SIG-M5 treated with dmso at 0.1 percent for 504 hours (cell line): Measurements from ENCODE around the gene RFESD.
A peak's percentile ranks its signal among the peaks of the same experiment; 100 is the strongest.
"Not testable (repeated sequence)": the region's sequence is repeated elsewhere in the genome, so short reads cannot be mapped to it uniquely, and the experiment has no call there.

Experiments used
- DNase-seq: peaks from one replicate; lab custom pipeline; 2025; ENCODE audit not compliant: unreplicated experiment; lab: John Stamatoyannopoulos, UW

Gene RFESD

DNA sequence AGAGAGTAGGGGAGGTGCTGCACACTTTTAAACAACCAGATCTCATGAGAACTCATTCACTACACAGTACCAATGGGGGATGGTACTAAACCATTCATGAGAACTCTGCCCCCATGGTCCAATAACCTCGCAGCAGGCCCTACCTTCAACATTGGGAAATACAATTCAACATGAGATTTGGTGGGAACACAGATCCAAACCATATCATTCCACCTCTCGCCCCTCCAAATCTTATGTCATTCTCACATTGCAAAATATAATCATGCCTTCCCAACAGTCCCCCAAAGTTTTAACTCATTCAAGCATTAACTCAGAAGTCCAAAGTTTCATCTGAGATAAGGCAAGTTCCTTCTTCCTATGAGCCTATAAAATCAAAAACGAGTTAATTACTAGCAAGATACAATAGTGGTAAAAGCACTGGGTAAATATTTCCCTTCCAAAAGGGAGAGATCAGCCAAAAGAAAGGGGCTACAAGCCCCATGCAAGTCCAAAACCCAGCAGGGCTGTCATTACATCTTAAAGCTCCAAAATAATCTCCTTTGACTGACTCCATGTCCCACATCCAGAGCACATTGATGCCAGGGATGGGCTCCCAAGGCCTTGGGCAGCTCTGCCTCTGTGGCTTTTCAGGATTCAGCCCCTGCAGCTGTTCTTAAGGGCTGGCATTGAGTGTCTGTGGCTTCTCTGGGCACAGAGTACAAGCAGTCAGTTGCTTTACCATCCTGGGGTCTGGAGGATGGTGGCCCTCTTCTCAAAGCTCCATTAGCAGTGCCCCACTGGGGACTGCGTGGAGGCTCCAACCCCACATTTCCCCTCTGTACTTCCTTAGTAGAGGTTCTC is 18.4 kb upstream of the RFESD start:
- DNase-seq, result no peak

DNA sequence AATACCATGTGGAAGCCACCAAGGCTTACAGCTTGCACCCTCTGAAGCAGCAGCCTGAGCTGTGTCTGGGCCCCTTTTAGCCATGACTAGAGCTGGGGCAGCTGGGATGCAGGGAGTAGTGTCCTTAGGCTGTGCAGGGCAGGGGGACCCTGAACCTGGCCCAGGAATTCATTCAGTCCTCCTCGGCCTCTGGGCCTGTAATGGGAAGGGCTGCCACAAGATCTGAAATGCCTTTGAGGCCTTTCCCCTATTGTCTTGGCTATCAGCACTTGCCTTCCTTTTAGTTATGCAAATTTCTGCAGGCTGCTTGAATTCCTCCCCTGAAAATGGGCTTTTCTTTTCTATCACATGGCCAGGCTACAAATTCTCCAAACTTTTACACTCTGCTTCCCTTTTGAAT is 17.6 kb upstream of the RFESD start:
- no peak for DNase-seq

DNA sequence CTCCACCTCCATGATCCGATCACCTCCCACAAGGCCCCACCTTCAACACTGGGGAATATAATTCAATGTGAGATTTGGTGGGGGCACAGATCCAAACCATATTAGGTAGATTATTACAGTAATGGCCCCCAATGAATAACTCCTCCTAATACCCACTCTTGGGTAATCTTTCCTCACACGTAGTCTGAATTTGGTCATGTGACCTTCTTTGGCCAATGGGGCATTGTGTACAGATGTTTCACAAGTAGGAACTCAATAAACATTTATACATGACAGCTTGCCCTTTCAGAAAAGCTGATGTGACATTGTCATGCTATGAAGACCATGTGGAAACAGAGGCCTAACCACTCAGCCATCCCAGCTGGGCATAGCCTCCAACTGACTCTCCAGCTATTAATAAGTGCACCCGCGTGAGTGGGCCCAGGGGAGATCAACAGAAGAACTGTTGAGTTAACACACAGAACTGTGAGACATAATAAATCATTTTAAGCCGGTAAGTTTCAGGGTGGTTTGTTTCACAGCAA is 16.1 kb upstream of the RFESD start:
- no peak for DNase-seq

DNA sequence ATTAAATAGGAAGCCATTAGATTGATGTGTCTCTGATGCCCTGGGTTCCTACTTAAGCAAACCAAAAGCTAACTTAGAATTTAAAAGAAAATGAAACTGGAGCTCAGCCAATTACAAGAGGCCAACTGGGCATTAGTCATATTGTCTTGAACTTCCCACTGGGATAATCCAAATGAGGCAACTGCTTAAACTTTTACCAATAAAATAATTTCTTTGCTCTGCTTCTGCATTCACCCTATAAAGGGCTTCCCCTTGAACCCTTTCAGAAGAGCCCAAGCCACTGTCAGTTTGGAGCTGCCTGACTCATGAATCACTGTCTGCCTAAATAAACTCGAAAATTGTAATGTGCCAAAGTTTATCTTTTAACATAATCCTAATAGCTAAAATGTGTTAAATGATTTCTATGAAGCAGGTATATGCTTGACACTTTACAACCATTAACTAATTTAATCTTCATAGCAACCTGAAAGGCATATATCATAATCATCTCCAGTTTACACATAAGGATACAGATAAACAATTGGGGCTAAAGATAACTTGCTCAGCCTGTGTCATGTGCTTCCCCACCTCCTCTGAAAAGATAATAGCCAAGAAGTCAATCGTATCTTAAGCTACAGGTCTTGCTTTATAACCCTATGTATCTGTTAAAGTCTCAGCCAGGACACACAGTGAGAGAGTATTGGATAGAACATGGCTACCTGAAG is 15.2 kb upstream of the RFESD start:
- DNase-seq, result no peak

DNA sequence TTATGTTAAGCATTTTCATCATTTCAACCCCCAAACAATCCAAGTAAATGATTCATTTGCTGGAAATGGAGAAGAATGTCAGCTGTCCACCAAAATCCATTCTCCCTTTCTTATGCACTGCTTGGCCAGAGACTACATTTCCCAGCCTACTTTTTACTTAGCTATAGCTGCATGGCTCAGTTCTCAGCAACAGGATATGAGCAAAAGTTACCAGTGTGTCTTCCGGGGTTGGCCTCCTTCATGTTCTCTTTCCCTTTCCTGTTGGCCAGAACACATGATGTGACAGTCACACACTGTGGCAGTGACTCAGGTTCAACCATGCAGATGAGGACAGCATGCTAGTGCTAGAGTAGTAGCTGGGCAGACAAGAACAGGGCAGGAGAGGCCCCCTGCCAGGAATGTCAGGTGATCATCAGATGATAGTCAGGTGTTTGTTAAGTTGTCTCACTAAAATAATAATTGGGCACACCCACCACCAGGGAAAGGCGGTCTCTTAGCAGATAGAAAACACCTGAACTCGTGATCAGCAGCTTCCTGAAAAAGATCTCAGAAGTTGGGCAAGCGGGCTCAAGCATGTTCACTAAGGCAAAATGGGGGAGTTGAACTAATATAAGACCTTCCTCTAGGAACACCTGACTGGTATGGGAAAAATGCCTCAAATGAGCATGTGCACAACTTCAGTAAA is 14.4 kb upstream of the RFESD start:
- DNase-seq, result no peak

DNA sequence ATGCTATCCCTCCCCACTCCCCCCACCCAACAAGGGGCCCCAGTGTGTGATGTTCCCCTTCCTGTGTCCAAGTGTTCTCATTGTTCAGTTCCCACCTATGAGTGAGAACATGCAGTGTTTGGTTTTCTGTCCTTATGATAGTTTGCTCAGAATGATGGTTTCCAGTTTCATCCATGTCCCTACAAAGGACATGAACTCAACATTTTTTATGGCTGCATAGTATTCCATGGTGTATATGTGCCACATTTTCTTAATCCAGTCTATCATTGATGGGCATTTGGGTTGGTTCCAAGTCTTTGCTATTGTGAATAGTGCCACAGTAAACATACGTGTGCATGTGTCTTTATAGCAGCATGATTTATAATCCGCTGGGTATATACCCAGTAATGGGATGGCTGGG is 13.6 kb upstream of the RFESD start:
- DNase-seq, result not testable (repeated sequence)

DNA sequence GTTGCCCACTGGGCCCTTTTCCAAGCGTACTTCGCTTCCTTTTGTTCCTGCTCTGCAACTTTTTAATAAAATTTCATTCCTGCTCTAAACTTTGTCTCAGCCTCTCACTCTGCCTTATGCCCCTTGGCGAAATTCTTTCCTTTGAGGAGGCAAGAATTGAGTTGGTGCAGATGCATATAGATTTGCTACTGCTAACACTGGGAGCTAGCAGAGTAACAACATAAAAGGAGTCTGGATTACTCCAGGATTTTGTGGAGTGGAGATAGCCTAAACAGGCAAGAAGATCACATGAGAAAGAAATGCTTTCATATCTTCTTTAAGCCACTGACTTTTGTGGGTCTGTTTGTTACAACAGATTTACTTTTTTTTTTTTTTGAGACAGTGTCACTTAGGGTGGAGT is 12.9 kb upstream of the RFESD start:
- no peak for DNase-seq

DNA sequence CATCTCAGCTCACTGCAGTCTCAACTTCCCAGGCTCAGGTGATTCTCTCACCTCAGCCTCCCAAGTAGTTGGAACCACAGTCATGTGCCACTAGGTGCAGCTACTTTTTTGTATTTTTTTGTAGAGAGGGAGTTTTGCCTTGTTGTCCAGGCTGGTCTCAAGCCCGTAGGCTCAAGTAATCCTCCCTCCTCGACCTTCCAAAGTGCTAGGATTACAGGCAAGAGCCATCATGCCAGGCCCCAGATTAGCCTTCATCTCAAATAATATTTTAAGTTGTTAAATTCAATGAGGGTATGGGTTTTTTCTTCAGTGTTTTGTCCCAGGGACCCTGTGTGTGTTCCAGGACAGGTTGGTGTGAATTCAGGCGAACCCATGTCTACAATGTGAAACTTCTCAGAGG is 12.5 kb upstream of the RFESD start:
- no peak for DNase-seq

DNA sequence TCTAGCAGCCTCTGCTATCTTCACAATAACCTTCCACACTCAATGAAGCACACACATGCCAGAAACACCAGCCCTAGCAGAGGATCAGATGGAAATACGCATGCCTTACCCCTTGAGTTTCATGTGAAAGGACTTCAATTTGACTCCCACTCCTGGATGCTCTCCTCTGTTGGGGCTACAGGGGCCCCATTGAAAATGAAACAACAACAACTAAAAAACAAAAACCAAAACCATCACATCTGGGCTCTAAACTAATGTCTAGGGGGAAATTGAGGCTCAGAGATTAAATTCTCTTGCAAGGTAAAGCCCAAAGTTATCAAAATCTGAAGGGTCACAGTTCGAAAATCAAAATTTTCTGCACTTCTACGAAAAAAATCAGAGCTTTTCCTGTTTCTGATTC is 7.9 kb upstream of the RFESD start:
- DNase-seq, result no peak

DNA sequence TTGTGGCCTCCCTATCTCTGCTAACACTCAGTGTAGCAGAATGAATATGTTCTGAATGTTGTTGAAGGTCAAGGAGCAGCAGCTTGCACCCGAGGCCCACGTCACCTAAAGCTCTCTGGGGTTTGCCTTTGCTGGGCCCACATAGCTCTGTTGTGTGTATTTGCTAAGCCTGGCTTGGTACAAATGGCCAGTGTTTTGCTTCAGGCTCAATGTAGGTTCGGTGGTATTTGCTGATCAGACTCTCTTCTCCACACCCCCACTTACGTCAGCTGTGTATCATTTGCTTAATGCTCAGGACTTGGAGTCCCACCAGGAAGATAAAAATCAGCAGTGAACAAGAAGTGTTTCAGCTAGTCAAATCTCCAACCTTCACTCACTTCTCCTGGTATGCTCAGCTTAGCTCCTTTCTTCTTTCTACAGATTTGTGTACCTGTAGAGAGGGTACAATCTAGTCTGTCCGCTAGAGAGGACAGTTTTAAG is 4.8 kb upstream of the RFESD start:
- no peak for DNase-seq

DNA sequence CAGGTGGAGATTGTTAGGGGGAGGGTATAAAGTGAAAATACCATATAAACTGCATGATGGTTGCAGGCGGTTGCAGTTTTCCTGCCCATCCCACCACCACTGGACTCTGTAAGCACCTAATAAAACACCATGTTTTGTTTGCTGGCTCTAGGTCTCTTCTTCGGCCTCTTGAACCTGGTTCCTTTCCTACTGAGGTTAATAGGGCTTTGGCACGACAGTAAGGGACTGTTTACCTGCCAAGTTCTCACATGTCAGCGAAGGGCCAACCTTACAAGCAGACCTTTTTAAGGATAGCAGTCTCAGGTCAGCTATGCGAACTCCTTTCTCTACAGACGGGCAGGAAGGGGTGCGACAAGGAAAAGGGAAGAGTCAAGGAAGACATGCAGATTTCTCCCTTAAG is 3.4 kb upstream of the RFESD start:
- DNase-seq, result no peak

DNA sequence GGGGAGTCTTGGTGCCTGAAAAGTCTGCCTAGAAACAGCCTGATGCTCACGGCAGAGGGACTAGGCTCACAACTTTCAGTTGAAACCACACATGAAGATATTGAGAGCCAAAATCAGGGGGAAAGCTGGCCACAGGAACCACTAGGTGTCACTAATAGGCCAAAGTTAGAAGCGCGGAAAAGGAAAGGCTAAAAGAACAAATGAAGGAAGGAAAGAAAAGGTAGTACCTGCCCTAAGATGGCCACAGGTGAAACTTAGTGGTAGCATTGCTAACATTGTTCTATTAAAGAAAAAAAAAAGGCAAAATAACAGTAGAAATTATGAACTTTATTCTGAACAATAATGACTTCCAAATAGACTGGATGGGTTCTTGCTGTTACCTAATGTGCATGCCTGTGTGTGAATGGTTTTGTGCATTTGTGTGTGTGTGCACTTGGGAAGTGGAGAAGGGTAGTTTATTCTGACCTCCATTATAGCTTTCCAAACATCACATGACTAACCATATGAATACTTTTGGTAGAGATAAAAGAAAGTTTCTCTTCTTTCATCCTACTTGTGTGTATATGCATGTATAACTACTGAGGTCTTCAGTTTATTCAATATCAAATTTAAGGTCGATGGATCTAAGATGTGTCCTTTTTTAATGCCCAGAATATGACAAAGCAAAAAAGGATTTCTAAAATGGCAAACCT is 2.1 kb upstream of the RFESD start:
- DNase-seq, result peak; percentile 58

DNA sequence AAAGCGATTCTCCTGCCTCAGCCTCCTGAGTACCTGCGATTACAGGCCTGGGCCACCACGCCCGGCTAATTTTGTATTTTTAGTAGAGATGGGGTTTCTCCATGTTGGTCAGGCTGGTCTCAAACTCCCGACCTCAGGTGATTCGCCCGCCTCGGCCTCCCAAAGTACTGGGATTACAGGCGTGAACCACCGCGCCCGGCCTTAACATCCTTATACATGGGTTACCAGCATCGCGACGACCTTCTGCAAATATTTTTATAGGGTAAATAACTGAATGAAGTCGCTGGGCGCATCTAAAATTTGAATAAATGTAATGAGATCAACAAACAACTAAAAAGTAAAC is 380 bp upstream of the RFESD start:
- DNase-seq, result not testable (repeated sequence)

DNA sequence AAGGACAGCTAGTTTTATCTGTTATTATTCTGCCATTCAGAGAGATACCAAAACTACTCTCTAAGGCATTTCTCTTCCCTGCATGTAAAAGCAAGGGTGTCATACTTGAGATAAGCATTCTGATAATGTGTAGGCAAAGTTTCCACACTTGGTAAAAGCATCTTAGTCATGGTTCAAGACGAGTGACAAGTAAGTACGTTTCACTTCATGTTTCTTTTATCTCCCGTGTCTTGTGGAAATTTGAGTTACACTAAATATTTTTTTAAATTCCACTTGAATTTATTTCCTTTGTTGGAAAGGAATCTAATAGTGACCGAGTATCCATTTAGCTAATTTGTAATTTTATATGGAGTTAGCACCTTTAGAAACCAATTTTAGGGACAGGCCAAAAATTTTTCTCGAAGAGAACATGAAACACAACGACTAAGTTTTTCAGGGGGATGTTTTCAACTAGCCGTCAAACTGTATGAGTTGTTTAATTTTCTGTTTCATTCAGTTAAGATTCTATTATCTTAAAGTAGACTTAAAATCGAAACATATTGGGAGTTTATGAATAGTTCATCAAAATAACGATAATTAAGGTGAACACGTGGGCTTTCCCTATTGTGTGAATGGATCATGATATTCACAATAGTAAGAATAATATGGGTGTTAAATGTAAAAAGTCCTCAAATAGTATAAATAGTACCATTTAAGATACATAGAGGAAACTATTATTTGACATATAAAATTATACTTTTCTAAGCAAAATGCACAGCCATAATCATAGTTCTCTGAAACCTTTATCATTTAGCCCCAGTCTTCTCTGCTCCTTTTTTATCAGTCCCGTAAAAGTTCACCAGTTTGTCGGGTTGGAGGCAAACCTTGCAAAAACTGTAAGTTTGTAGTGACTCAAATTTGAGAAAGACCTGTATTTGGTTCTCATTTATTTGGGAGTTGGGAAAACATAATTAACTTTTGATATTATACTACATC is 1.6 kb downstream of the RFESD start:
- no peak for DNase-seq

DNA sequence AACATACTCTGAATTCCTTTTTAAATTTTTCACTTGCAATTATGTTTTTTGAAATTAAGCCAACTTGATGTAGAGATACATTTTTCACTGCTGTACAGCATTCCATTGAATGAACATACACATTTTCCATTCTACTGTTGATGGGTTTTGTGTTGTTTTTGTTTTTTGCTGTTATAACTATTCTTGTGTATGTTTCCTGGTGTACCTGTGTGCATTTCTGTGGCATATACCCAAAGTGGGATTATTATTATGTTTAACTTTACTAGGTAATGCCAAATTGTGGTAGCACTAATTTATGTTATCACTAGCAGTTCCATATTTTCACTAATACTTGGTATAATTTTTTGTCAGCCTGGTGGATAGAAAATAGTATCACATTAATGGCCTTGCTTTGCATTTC is 2.7 kb downstream of the RFESD start:
- no peak for DNase-seq

DNA sequence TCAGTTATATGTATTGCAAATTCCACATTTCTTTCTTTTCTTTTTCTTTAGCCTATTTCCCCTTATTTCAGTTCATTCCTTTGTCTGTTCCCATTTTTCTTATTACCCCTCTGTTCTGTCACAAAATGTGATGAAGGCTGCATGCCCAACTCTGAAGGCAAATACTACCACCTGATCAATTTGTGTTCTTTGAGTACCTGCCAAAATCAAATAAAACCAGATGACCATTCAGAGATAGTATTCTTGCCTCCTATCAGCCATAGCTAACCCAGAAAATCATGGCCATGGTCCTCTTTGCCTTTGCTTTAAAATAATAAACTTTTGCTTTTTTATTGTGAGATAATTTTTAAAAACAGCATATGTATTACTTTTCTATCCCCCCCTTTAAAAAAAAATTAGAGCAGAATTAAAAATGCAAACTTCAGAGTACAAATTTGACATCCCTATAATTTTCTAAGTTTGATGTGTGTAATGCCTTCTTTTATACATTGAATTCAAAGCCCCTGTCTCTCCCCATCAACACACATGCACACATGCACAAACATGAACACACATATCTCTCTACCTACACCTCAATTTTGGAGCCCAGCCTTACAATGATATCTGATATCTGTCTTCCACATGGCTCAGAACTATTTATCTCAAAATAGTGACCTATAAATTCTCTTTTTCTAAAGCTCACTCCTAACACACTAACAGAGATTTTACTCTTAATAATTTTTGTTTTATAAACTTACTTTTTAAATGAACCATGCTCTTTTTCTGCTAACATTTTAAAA is 3.5 kb downstream of the RFESD start:
- no peak for DNase-seq

DNA sequence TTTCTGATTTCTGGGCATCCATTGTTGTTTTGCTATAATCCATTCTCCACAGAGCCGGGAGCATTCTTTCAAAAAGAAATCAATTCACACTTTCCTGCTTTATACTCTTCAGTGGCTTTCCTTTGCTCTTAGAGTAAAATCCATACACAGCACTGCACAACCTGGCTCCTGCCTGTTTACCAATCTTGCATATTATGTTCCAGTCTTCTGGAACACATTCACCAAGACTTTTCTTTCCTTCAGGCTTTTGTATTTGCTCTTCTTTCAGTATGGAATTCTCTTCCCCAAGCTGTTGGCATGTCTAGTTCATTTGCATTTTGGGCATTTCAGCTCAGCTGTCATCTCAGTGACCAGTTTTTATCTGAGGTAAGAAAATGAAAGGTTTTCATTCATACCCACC is 6.3 kb downstream of the RFESD start:
- DNase-seq, result no peak

DNA sequence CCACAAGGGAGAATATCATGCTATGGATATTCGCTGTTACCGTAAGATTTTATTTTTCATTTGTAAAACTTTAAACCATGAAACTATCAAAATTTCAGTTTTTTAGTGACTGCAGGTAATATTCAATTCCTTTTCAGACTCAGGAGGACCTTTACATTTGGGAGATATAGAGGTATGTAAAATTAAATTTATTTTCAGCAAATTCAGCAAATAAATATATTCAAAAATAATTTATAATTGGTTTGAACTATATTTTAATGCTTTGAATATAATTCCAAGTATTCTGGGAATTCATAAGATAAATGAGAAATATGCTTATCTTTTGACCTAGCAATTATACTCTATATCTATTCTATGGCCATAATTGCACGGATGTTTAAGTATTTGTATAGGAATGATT is 7.6 kb downstream of the RFESD start:
- DNase-seq, result no peak

DNA sequence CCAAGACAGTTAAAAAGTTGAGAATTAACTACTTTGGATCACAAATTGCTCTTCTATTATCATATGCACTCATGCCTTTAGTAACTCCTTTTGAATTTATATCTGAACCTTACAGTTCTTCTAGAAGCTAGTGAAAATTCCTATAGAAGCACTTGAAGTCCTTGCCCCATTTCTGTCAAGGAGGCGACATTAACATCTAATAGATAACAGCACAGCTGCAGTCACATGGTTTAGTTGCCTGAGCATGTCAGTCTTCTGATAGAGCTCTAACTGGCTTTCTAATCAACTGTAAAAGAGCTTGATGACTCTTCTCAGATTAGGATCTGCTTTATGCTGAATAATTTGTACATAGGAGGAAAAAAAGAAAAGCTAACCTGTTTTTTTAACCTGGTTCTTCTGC is 9.0 kb downstream of the RFESD start:
- DNase-seq, result no peak
